GM10847 (cell line): ENCODE results near the gene MACROD2.

Experiments
- POLR2A ChIP-seq: IDR thresholded peaks from 2 replicates; pipeline ENCODE4 v1.6.1; 2011; ENCODE audit not compliant: insufficient read length; ENCODE audit errors: extremely low read depth

The MACROD2 gene

DNA sequence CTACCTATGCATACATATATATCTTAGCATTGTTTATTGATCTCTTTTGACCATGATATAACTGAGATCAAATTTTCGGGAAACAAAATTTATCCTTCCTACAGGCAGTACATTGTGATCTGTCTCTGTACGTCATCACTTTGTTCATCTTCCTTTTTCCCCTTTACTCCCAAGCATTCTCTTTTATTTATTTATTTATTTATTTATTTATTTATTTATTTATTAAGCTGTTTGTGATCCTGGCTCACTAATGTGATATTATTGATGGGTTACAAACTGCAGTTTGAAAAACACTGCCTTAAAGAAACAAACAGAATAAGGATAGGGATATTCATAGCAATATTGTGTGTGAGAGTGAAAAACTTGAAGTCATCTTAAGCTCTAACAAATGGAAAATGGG lies 51.2 kb downstream of the MACROD2 start:
- no peak for TF ChIP-seq POLR2A

DNA sequence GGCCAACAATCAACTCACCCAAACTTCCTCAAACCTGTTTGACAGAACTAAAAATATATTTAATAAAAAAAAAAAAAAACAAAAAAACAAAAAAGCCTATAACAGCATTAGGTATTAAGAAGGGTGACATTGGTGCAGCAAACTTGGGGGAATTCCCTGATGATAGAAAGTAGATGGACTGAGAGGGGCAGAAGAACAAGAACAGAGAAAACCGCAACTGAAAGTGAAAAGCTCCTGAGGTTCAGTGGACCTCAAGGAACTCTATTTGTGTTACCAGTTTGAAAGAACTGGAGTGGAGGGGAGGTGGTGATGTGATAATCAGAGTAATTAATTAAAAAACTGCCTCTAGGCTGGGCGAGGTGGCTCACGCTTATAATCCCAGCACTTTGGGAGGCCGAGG lies 53.8 kb downstream of the MACROD2 start:
- TF ChIP-seq POLR2A, result no peak

DNA sequence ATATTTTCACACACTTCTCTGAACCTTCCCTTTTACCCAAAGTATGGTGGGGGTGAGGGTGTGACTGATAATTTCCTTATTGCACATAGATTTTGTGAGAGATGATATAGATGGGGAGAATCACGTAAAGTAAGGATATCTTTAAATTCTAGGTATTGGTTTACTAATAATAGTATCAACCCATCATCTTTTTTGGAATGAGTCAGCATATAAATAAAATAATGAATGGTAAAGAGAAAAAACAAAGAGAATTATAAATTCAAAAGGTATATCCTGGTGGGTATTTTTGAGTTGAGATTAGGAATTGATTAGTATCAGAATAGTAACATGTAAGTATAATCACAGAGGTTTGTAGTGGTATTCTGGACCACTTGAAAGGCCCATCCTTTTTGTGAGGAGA lies 56.1 kb downstream of the MACROD2 start:
- TF ChIP-seq POLR2A, result no peak

DNA sequence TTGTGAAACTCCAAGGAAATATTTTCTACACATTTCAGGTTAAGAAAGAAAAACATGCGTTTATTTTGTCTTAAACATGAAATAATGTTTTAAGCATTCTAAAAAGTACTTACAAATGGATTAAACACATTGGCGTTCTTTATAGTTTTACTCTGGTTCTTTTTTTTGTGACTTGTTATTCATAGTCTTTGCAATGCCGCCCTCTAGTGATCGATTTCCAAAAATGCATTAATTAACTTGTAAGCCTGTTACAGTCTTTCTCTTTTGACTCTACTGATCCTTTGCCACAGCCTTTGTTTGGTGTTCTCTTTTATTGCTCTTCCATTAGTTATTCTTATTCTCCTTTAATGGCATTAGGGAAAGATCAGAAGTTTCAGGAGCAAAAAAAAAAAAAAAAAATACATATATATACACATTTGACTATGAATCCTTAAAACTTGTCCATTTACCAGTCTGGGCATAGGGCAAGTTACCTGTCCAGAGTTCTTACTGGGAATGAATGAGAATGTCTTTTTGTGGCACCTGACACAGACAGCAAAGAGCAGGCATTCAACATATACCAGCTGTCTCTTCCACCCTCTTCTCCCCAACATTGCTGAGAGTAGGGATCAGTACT lies 59.9 kb downstream of the MACROD2 start:
- no peak for TF ChIP-seq POLR2A

DNA sequence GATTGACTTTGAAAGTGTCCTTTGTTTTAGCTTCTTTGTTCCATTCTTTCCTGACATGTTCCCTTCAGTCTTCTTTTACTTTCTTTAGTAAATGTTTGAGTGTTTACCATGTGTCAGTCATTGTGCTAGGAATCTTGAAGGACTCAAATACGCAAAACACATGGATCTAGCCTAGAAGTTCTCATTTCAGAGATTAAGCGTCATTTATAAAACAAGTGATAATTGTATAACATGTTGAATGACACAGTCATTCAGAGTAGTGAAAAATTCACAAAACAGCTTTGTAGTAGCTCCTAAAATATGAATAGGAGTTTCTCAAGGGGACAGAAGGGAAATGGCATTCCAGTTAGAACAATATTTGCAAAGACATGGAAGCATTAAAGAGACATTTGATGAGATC lies 66.9 kb downstream of the MACROD2 start:
- TF ChIP-seq POLR2A, result no peak

DNA sequence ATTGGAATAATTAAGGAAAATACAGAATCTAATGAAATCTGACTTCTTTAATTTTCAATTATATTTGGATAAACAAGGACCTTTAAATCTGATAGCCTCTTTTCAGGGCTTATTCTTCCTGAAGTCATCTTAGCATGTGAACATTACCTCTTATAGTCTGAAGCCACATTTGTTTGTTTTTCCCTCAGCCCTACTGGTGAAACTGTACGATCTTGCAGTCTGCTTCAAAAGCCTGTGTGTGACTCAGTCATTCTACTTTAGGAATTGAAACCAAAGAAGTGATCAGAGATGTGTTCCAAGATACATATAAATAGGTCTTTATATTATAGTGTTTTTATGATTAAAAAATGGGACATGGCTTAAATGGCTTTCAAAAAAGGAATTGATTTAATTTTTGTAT lies 67.5 kb downstream of the MACROD2 start:
- no peak for TF ChIP-seq POLR2A

DNA sequence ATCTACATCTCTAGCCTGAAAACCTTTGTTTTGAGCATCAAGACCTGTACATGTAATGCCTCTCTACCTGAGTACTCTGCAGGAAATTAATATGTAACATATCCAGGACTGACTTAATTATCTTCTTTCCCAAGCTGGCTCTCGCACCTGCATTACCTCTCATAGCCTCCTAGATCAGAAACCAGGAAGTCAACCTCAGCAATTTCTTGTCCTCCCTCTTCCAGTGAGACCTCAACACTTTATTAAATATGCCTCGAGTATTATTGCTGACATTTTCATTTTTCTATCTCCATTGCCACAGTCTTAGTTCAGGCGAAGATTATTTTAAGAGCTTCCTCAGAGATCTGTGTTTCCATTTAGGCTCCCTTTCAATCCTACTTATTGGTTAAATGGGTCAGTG lies 69.0 kb downstream of the MACROD2 start:
- no peak for TF ChIP-seq POLR2A

DNA sequence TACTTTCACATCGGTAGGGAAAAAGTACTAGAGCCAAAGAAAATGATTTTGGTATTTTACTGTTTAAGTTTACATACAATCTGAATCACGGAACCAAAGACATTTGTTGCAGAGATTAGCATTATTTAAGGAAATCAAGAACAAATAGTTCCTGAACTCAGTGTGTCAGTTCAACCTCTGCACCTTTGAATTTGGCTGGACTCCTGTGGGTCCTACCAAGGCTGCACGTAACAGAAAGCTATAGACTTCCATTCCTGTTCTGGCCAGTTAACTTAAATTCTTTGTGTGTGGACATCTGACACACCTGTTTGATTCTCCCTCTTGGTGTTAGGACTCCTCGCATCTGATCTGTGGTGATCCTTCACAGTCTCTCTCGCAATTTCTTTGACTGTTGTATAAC lies 69.6 kb downstream of the MACROD2 start:
- TF ChIP-seq POLR2A, result no peak

DNA sequence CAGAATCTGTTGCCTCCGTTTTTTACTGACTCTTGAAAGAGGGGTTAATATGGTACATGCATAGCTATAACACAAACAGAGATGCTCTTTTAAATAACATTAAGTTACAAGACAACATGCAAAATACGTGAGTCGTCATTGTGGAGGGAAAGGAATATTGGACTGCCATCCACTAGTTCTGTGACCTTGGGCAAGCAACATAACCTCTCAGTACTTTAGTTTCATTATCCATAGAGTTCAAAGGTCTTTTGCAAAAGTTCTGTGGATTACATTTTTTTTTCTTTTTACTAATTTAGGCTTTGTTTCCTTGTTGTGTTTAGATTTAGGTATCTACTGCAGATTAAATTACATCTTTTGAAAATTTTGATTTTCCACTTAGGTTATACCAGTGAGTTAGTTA lies 70.5 kb downstream of the MACROD2 start:
- TF ChIP-seq POLR2A, result no peak

DNA sequence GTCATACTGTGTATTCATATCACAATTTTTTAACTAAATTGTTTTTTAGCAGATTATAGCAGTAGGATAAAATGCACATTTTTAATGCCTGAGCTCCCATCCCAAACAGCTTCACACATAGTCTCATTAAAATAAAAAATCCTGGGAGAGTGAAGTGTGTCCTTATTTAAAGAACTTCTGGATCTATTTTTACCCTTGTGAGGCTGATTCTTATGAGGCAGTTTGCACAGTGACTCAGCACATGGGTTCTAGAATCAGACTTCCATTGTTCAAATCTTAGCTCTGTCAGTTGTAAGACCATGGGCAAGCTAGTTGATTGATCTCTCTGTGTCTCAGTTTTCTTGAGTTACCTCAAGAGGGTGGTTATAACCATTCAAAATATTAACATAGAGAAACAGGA lies 72.3 kb downstream of the MACROD2 start:
- TF ChIP-seq POLR2A, result no peak

DNA sequence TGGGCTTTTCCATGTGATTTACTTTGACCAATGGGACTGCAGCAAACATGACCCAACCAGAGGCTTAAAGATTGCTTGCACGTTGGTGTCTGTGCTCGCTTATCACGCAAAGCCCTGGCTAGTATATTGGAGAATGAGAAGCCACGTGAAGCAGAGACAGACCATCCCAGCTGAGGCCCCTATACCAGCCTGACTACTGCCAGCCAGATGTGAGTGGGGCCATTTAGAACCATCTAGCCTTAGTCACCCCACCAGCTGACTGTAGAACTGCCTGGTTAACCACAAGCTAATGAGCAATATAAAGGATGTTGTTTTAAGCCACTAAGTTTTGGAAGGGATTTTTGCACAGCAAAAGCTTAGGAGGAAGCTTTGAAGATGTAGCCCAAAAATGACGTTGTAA lies 74.5 kb downstream of the MACROD2 start:
- no peak for TF ChIP-seq POLR2A

DNA sequence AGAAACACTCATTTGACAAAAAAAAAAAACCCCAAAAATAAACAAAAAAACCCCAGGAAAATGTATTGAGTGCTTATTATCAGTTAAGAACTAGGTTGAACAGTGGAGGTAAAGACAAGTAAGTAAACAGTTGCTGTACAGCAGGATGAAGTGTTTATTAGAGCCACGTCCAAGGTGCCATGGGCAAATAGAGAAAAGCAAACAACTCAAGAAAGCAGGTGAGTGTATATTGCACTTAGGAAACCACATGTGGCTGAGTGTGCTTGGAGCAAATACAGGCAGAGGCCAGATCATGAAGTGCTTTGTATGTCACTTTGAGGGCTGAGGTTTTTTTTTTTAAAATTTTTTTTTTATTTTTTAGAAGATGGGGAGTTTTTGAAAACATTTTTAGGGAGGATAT lies 98.3 kb downstream of the MACROD2 start:
- no peak for TF ChIP-seq POLR2A

DNA sequence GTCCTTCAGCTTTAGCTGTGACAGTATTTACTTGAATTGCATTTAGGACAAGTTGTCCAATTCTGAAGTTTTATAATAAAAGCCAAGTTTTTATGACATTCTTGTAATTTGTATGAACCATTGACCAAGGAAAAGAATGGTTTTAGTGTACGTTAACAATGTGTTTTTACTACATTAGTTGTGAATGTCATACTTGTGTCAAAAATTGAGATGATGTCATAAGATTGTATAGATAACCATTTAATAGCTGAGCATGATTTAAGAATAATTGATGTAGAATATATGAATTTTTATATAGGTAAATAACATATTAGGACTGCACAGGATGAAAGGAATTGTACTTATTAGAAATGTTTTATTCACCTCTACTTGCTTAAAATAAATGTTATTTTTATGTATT lies 102.9 kb downstream of the MACROD2 start:
- no peak for TF ChIP-seq POLR2A

DNA sequence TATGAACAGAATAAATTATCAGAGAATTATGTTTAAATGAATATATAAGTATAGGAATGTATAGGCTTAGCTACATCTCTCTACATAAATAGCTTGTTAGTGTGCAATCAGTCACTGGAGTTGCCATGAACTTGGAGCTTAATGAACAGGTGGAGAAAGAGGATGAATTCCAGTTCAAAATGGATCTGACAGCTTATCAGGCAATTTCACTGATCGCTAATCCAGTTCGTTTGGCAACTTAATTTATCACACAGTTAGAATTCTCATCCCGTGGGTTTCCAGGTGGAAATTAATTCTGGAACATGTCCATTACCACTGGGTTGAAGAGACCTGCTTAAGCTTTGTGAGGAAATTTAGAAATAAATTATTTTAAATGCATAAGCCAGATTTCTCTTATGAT lies 118.1 kb downstream of the MACROD2 start:
- TF ChIP-seq POLR2A, result no peak

DNA sequence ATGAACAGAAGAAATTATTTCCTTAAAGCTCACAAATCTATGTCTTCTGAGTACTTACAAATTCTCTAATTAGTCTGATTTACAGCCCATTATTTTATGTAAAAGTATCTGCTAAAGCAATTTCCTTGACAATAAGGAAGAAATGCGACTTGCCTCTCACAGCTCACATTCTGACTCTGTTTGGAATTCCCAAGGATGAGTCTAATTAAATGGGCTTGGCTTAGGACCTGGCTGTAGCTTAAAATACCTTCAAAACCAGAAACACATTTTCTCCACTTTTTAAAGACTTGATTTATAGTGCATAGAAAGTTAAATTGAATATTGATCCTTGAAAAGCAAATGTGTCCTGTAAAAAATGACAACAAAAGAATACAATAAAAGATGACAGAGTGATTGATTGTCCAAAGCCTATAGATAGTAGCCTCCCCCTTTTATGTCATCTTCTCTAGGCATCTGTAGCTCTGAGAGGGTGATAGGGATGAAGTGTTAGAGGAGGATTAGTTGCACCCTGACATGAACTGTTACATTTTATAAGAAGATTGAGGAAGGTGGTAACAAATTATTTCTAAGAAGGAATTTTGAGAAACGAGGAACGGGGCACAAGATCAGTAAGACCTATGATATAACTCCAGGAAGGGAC lies 118.9 kb downstream of the MACROD2 start:
- no peak for TF ChIP-seq POLR2A

DNA sequence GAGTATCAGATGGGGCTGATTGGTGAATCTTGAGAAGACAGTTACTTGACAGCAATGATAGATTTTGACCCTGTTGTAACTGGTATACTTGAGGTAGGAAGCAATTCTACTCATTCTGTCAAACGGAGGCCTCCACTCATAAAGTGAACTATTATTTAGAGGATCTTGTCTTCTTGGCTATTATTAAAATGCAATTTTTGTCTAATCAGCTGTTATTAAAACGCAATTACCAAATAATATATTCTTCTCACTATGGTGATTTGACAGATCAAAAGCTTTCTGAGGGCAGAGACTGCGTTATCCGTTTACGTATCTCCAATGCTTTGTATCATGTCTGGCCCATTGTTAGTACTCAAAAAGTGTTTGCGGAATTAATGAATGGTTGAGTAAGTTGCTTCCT lies 120.7 kb downstream of the MACROD2 start:
- no peak for TF ChIP-seq POLR2A

DNA sequence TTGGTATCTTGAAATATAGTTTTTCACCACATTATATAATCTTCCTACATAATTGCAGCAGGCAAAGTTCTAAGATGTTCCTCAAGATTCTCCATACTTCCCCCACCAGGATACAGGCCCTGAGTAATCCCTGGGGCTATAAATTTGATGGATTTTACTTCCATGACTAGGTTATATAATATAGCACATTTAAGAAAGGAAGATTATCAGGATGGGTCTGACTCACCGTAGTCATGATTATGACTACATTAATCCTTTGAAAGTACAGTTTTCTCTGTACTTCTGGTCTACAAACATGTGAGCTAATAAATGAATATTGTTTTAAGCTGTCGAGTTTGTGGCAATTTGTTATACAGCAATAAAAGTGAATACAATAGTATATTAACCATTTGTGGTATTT lies 122.5 kb downstream of the MACROD2 start:
- TF ChIP-seq POLR2A, result no peak

DNA sequence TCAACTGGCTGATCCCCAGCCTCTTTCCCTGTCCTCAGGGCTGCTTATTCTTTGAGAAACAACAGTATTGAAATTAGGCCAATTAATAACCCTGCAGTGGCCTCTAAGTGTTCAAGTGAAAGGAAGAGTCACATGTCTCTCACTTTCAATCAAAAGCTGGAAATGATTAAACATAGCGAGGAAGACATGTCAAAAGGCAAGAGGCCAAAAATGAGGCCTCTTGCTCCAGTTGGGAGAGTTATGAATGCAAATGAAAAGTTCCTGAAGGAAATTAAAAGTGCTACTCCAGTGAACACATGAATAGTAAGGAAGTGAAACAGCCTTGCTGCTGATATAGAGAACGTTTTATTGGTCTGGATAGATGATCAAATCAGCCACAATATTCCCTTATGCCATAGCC lies 131.5 kb downstream of the MACROD2 start:
- TF ChIP-seq POLR2A, result no peak
